SKM-1 (cell line): ENCODE results near the gene SUGP2.
"Not testable (repeated sequence)": the region's sequence is repeated elsewhere in the genome, so short reads cannot be mapped to it uniquely, and the experiment has no call there.

Source experiments
- DNase-seq: peaks from one replicate; lab custom pipeline; 2025; ENCODE audit not compliant: unreplicated experiment; lab: John Stamatoyannopoulos, UW

Gene SUGP2

DNA sequence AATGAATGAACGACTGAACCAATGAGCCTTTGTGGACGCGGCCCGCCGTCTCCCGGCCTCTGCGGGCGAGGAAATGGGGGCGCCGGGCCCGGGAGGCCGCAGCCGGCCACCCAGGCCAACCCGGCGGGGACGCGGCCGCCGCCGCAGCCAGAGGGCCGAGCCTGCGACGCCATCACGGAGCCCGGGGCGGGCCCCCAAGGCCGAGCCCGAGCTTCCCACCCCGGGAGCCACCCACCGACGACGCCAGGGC, 216 bp downstream of the SUGP2 start:
- no peak for DNase-seq

GRCh38 chr19:19032420-19033175, 719 bp downstream of the SUGP2 start:
- DNase-seq, result no peak

DNA sequence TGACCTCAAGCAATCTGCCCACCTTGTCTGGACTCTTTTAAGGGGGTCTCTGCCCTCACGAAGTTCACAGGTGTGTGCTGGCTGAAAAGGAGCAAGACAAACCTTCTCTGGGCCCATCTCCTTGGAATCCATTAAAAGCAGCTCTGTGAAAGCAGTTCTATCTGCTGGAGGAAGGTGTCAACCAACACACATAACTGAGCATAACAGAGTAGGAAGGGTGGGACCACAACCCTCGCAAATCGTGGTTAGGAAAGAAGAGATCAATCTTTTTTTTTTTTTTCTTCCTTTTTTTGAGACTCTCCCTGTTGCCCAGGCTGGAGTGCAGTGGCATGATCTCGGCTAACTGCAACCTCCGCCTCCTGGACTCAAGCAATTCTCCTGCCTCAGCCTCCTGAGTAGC, 1.4 kb downstream of the SUGP2 start:
- no peak for DNase-seq

- DNase-seq, result no peak
Observed at GRCh38 chr19:19028526-19028925, 4.8 kb downstream of the SUGP2 start.

DNA sequence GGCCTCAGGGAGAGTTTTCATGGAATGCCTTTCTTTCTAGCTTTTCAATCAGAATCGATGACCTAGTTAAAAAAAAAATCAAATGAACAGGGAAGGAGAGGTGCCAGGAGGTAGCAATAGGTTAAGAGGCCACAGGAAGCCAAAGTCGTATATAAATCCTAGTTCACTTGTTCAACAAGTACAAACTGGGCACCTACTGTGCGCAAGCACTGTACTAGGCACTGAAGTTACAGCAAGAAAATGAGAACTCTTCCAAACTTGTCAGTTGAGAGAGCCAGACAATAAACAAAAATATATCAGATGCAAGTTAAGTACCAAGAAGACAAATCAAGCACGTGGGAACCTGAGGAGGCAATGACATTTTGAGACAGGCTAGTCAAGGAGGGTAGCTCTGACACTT, 6.1 kb downstream of the SUGP2 start:
- DNase-seq, result no peak

DNA sequence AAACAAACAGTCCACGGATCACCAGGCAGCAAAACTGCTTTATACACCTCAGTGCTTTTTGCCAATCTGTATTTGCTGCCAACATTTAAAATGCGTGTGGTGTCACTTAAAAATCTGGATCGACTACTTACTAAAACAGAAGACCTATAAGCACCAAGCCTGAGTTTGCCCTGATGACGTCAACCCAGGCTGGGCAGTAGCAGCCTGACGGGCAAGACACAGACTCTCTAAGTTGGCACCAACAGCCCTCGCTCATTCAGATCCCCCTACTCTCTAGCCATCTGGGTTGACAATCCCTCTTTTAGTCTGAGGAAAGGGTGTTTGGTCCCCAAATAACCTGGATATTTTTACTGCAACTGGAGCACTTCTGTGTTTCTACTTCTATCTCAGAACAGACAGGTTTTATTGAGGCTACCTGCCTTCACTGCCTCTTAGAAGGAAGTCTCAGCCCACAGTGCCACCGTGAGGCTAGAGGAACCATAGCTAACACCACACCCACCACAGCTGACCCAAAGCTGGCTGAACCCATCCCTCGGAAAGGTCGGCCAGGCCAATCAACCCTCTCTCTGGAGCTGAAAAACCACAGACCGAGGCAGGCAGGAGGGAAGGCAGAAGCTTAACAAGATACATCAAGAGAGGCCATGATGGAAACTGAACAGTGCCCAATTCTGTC, 6.9 kb downstream of the SUGP2 start:
- no peak for DNase-seq

DNA sequence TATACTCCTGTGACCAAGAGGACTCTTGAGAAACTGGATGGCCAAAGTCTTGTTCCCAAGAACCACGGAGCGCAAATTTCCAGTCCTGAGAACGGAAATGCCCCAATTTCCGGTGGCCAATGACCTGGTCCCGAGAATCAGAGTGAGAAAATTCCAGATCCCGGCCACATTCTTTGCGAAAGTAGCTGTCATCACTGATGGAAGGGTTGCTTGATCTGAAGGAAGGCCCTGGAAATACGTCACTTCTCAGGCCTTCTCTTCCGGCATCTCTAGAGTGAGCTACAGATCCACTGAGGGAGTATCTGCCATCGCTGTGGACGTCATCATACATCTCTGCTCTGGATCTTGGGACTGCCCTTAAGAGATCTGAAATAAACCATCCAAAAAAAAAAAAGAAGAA, 7.5 kb downstream of the SUGP2 start:
- no peak for DNase-seq

GRCh38 chr19:19023376-19023775, 9.9 kb downstream of the SUGP2 start:
- DNase-seq, result not testable (repeated sequence)

DNA sequence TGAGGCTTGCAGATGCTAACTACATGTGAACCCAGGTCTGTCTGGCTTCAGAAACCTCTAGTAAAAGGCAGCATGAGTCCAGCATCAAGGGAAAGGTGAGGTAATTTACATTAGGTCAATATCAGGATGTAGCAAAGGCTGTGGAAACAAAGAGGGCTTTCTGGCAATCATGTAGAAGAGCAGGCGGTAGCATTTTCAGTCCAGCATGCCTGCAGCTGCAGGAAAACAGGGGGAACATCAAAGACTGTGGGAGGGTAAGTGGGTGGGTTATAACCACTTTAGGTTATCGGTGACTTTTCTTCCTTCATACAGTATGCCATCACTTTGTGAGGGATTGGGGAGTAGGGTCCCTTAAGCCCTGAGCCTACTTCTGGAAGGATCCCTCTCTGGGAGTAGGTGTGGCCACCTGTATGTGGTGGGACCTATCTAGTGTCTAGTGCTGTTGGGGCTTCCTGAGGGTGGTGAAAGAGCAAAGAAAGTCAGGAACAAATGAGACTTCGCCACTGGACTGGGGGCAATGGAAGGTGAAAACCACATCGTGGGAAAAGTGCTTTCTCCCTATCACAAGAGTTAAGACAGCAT, 10.8 kb downstream of the SUGP2 start:
- DNase-seq, result no peak

GRCh38 chr19:19021115-19021514, 12.2 kb downstream of the SUGP2 start:
- DNase-seq, result no peak

- no peak for DNase-seq
Observed at GRCh38 chr19:19010551-19010950, 22.8 kb downstream of the SUGP2 start.

GRCh38 chr19:19009951-19010350, 23.4 kb downstream of the SUGP2 start:
- no peak for DNase-seq

- no peak for DNase-seq
Observed at GRCh38 chr19:19006213-19006612, 27.1 kb downstream of the SUGP2 start.

DNA sequence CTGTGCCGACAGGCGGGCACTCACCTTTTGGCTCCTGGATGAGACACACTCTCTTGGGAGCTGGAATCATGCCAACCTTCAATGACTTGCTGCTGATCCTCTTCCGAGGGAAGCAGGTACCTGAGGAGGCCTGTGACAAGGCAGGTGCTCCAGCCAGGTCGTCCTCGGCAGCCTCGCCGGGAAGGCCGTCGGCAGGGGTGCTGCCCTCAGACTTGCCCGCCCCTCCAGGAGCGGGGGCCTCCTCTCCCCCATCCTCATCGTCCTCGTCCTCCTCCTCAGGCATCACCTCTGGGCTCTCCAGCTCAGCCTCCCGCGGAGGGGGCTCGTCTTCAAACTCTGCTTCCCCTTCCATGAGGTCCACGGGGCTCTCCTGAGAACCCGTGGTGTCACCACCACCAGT, 29.2 kb downstream of the SUGP2 start:
- no peak for DNase-seq

GRCh38 chr19:18999896-19000620, 33.3 kb downstream of the SUGP2 start:
- no peak for DNase-seq

DNA sequence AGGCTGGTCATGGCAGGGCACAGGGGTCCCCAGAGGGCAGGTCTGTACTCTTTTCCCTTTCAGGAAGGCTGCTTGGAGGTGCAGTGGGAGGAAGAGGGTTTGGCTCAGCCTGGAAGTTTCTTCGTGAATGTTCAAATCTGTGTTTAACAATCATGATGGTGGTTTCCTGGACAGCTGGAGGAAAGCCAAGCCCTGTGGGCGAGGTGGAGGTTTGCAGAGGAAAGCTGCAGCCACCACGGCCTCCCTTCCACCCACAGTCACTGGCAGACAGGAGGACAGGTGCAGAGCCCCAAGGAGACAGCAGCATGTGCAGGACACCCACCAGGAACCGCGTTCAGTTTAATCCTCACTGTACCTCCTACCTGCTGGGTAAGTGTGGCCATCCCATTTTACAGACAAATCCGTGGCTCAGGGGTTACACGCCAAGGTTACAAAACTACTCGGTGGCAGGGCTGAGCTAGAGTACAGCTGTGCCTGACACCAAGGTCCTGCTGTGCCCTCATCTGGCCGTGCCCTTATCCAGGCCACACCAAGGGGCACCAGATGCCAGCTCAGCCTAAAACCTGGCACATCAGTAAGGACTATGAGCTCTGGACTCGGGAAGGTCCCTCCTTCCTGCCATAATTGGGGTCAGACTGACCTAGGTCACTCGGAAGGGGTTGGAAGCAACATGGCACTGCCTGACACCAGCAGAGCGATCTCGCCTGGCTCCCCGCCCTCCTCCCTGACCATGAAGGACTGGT, 34.1 kb downstream of the SUGP2 start:
- no peak for DNase-seq

GRCh38 chr19:18998276-18998675, 35.0 kb downstream of the SUGP2 start:
- DNase-seq, result no peak

GRCh38 chr19:18996796-18997394, 36.4 kb downstream of the SUGP2 start:
- DNase-seq, result no peak

GRCh38 chr19:18996351-18996750, 37.0 kb downstream of the SUGP2 start:
- no peak for DNase-seq

DNA sequence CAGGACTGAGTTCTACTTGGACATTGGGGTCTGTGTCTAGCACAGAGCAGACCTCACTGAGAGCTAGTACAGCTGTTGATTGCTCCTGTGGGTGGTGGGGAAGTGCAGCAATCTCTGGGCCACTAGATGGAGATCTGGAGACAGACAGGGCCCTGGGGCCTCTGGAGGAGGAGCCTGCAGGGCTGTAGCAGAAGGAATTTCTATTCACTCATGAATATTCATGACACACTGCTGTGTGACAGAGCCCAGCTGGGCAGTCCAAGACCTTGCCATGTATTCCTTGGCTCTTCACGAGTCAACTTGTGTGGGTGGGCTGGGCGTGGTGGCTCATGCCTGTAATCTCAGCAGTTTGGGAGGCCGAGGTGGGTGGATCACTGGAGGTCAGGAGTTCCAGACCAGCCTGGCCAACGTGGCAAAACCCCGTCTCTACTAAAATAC, 37.5 kb downstream of the SUGP2 start:
- peak; percentile 50 for DNase-seq

DNA sequence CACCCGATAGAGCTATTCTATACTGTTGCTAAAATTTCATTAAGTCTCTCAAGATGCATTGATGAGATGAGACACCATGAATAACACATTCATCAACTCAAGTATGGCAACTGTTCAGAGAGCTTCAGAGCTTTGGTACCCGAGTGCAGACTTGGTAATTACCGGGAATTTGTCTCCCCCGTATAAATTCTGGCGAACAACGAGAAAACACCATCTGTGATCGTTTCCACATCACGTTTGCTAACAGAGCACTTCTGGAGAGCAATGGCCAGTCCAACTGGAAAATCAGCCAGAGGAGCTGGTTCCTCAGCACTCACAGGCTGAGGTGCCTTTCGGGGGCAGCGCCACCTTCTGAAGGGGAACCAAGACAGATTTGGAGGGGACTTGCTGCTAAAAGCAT, 40.2 kb downstream of the SUGP2 start:
- no peak for DNase-seq
